Mesenchymal stem cell (in vitro differentiated cells and primary cell): ENCODE data around the gene HOXA13.

ENCODE experiments used
- DNase-seq: peaks from one replicate; pipeline ENCODE4 v3.0.0-alpha.2; 2013
- H2AFZ ChIP-seq: one replicate; pipeline ENCODE4 v1.6.1; 2013; ENCODE audit warnings: low read depth, mild to moderate bottlenecking, control low read depth, inconsistent platforms, low read length, moderate library complexity
- H2AK5ac ChIP-seq: 2 replicates; pipeline ENCODE4 v1.6.1; 2013; ENCODE audit warnings: low read length, moderate library complexity, mild to moderate bottlenecking, inconsistent platforms; ENCODE audit not compliant: severe bottlenecking
- H2BK120ac ChIP-seq: one replicate; pipeline ENCODE4 v1.6.1; 2013; ENCODE audit warnings: low read depth, mild to moderate bottlenecking, inconsistent platforms, low read length, moderate library complexity
- H2BK12ac ChIP-seq, 2 experiments: one replicate each; pipeline ENCODE4 v1.6.1; 2013; ENCODE audit warnings: inconsistent platforms in 2 of 2, low read length in 2 of 2, mild to moderate bottlenecking in 2 of 2, moderate library complexity in 2 of 2, control low read depth in 1 of 2
- H2BK15ac ChIP-seq: one replicate; pipeline ENCODE4 v1.6.1; 2013; ENCODE audit warnings: mild to moderate bottlenecking, low read depth, inconsistent platforms; ENCODE audit not compliant: poor library complexity, severe bottlenecking
- H2BK5ac ChIP-seq: 2 replicates; pipeline ENCODE4 v1.6.1; 2013; ENCODE audit warnings: low read depth, mild to moderate bottlenecking, low read length, control low read depth, inconsistent platforms; ENCODE audit not compliant: poor library complexity, severe bottlenecking
- H3K14ac ChIP-seq, 2 experiments: one replicate each; pipeline ENCODE4 v1.6.1; 2013; ENCODE audit warnings: inconsistent platforms in 2 of 2, low read length in 2 of 2, control low read depth in 1 of 2, mild to moderate bottlenecking in 1 of 2, moderate library complexity in 1 of 2
- H3K18ac ChIP-seq, 2 experiments: one replicate each; pipeline ENCODE4 v1.6.1; 2013; ENCODE audit warnings: inconsistent platforms in 2 of 2, low read length in 2 of 2, control low read depth in 1 of 2, low read depth in 1 of 2, mild to moderate bottlenecking in 1 of 2
- H3K23ac ChIP-seq, 2 experiments: one replicate each; pipeline ENCODE4 v1.6.1; 2013; ENCODE audit warnings: inconsistent platforms in 2 of 2, low read length in 2 of 2, mild to moderate bottlenecking in 2 of 2, moderate library complexity in 2 of 2, control low read depth in 1 of 2
- H3K27ac ChIP-seq: 2 replicates; pipeline ENCODE4 v1.5.1; 2013; ENCODE audit warnings: mild to moderate bottlenecking, moderate library complexity, low read length, control low read depth, inconsistent platforms; ENCODE audit not compliant: poor library complexity, severe bottlenecking
- H3K27me3 ChIP-seq, 2 experiments: 2 replicates each; pipeline versions ENCODE4 v1.6.1 to v1.7.0; 2013; ENCODE audit warnings: low read length in 2 of 2, mild to moderate bottlenecking in 2 of 2, moderate library complexity in 2 of 2, control low read depth in 1 of 2, inconsistent platforms in 1 of 2; ENCODE audit not compliant: control insufficient read depth in 1 of 2, insufficient read depth in 1 of 2
- H3K36me3 ChIP-seq, 2 experiments: 2 replicates each; pipeline versions ENCODE4 v1.6.1 to v1.7.0; 2013; ENCODE audit warnings: low read length in 2 of 2, control low read depth in 1 of 2, inconsistent platforms in 1 of 2, low read depth in 1 of 2, mild to moderate bottlenecking in 1 of 2; ENCODE audit not compliant: insufficient read depth in 2 of 2, control insufficient read depth in 1 of 2
- H3K4ac ChIP-seq, 2 experiments: one replicate each; pipeline ENCODE4 v1.6.1; 2013; ENCODE audit warnings: inconsistent platforms in 2 of 2, low read length in 2 of 2, mild to moderate bottlenecking in 2 of 2, moderate library complexity in 2 of 2, control low read depth in 1 of 2, low read depth in 1 of 2
- H3K4me1 ChIP-seq: 2 replicates; pipeline ENCODE4 v1.6.1; 2013; ENCODE audit warnings: low read depth, low read length, control low read depth; ENCODE audit not compliant: control insufficient read depth, insufficient read depth
- H3K4me2 ChIP-seq: 2 replicates; pipeline ENCODE4 v1.6.1; 2013; ENCODE audit warnings: low read length, mild to moderate bottlenecking, inconsistent platforms; ENCODE audit not compliant: poor library complexity, severe bottlenecking
- H3K4me3 ChIP-seq, 2 experiments: 2 replicates each; pipeline versions ENCODE4 v1.5.1 to v1.7.0; 2013; ENCODE audit warnings: low read length in 2 of 2, mild to moderate bottlenecking in 2 of 2, control low read depth in 1 of 2, low read depth in 1 of 2; ENCODE audit not compliant: insufficient read depth in 1 of 2
- H3K79me1 ChIP-seq: replicated peaks from 2 replicates; pipeline ENCODE4 v1.6.1; 2013; ENCODE audit warnings: mild to moderate bottlenecking, control low read depth, low read length, inconsistent platforms; ENCODE audit not compliant: poor library complexity, severe bottlenecking
- H3K9ac ChIP-seq: 2 replicates; pipeline ENCODE4 v1.7.0; 2013; ENCODE audit warnings: mild to moderate bottlenecking, low read length, moderate library complexity
- H3K9me3 ChIP-seq: 2 replicates; pipeline ENCODE4 v1.7.0; 2013; ENCODE audit warnings: mild to moderate bottlenecking, low read length; ENCODE audit not compliant: control insufficient read depth
- H4K8ac ChIP-seq: one replicate; pipeline ENCODE4 v1.6.1; 2013; ENCODE audit warnings: inconsistent platforms, mild to moderate bottlenecking, low read length, moderate library complexity
- H4K91ac ChIP-seq: one replicate; pipeline ENCODE4 v1.6.1; 2013; ENCODE audit warnings: mild to moderate bottlenecking, low read length, inconsistent platforms
- WGBS: methylation state at CpG from one replicate; pipeline ENCODE4 v1.1.7; 2013; ENCODE audit warnings: mixed read lengths; 5-methylcytosine and 5-hydroxymethylcytosine counted together

Gene HOXA13

GRCh38 chr7:27168265-27168947, 31.5 kb downstream of the HOXA13 start:
- Histone ChIP-seq H2BK120ac (peak overlapping the region; percentile 51), H3K4me1 (peaks cover 19% of the 10 kb centered on the region), H3K4ac (peak overlapping the region; percentile 73 to 89), H3K23ac (peak overlapping the region in 1 of 2 experiments; percentile 46), H3K4me3 (peak overlapping the region; percentile 49 to 92), H3K27ac (peak overlapping the region; percentile 73), H2AFZ (no peak overlapping the region), H4K91ac (peak overlapping the region; percentile 83), H3K9me3 (no peaks in the 10 kb centered on the region), H4K8ac (peak overlapping the region; percentile 63), H3K79me1 (no peaks in the 10 kb centered on the region), H3K4me2 (peak overlapping the region; percentile 77), H2AK5ac (no peak overlapping the region), H2BK12ac (peak overlapping the region in 1 of 2 experiments; percentile 29), H3K9ac (peak overlapping the region; percentile 90), H3K36me3 (peaks cover 7 to 71% of the 10 kb centered on the region in 2 experiments), H3K18ac (peak overlapping the region; percentile 31 to 67), H3K14ac (peak overlapping the region in 1 of 2 experiments; percentile 82), H2BK15ac (no peak overlapping the region), H3K27me3 (peaks cover 0 to 8% of the 10 kb centered on the region in 2 experiments), H2BK5ac (peak overlapping the region; percentile 36)
- DNase-seq: peak; percentile 80
- 4% methylated on average over 22 of the region's 25 CpGs for WGBS

GRCh38 chr7:27167916-27168264, 32.0 kb downstream of the HOXA13 start:
- DNase-seq: peak; percentile 67
- peak overlapping the region; percentile 36 for H2BK5ac ChIP-seq
- peak overlapping the region; percentile 77 for H3K4me2 ChIP-seq
- peaks cover 21% of the 10 kb centered on the region for H3K4me1 ChIP-seq
- peak overlapping the region; percentile 51 for H2BK120ac ChIP-seq
- H3K9me3 ChIP-seq: no peaks in the 10 kb centered on the region
- H2BK12ac ChIP-seq: peak overlapping the region in 1 of 2 experiments; percentile 86
- H2AFZ ChIP-seq: no peak overlapping the region
- H2BK15ac ChIP-seq: no peak overlapping the region
- no peak overlapping the region for H3K14ac ChIP-seq
- peak overlapping the region; percentile 73 for H3K27ac ChIP-seq
- H3K27me3 ChIP-seq: peaks cover 0 to 8% of the 10 kb centered on the region in 2 experiments
- peak overlapping the region; percentile 73 to 89 for H3K4ac ChIP-seq
- no peaks in the 10 kb centered on the region for H3K79me1 ChIP-seq
- peak overlapping the region; percentile 63 to 94 for H3K18ac ChIP-seq
- 7% methylated on average over 4 of the region's 4 CpGs for WGBS
- peak overlapping the region; percentile 39 to 92 for H3K4me3 ChIP-seq
- H3K9ac ChIP-seq: peak overlapping the region; percentile 90
- H4K8ac ChIP-seq: peak overlapping the region; percentile 70
- peaks cover 12 to 69% of the 10 kb centered on the region in 2 experiments for H3K36me3 ChIP-seq
- H4K91ac ChIP-seq: no peak overlapping the region
- H3K23ac ChIP-seq: no peak overlapping the region
- H2AK5ac ChIP-seq: no peak overlapping the region

GRCh38 chr7:27166531-27167505, 33.1 kb downstream of the HOXA13 start:
- H3K36me3 ChIP-seq: peaks cover 19 to 63% of the 10 kb centered on the region in 2 experiments
- peaks cover 0 to 4% of the 10 kb centered on the region in 2 experiments for H3K27me3 ChIP-seq

More at GRCh38 chr7:27166531-27167505, 33.1 kb downstream of the HOXA13 start:
- peak overlapping the region; percentile 90 for H3K9ac ChIP-seq
- peak overlapping the region; percentile 99 for H2BK120ac ChIP-seq
- H3K4me3 ChIP-seq: peak overlapping the region; percentile 42 to 92
- H3K23ac ChIP-seq: peak overlapping the region in 1 of 2 experiments; percentile 81
- no peak overlapping the region for H2AFZ ChIP-seq
- WGBS: 11% methylated on average over 50 of the region's 50 CpGs
- H2AK5ac ChIP-seq: peak overlapping the region; percentile 47
- no peaks in the 10 kb centered on the region for H3K79me1 ChIP-seq
- peak overlapping the region in 1 of 2 experiments; percentile 92 for H3K14ac ChIP-seq
- peak overlapping the region; percentile 91 for H4K91ac ChIP-seq
- H3K27ac ChIP-seq: peak overlapping the region; percentile 73
- DNase-seq: peak; percentile 52
- H2BK15ac ChIP-seq: peak overlapping the region; percentile 93
- H3K4me2 ChIP-seq: peak overlapping the region; percentile 67
- H3K4me1 ChIP-seq: peaks cover 21% of the 10 kb centered on the region
- peak overlapping the region; percentile 88 to 90 for H3K18ac ChIP-seq
- H3K4ac ChIP-seq: peak overlapping the region; percentile 87 to 91
- peak overlapping the region; percentile 54 for H2BK5ac ChIP-seq
- no peaks in the 10 kb centered on the region for H3K9me3 ChIP-seq
- H4K8ac ChIP-seq: peak overlapping the region; percentile 95
- peak overlapping the region; percentile 59 to 89 for H2BK12ac ChIP-seq
